Fibroblast of lung (primary cell): ENCODE data around the gene SLITRK3. TPM values are rescaled to one million over a fixed set of nuclear protein-coding genes. Genes with fewer than 3 reads are reported as not detected.

ENCODE experiments used
- DNase-seq, 2 donors: peaks; one replicate each; pipeline versions ENCODE4 v3.0.0 to v3.0.0-alpha.2; 2010; ENCODE audit warnings: low read depth in 2 of 2
- H2AFZ ChIP-seq: 2 replicates; pipeline ENCODE4 v1.5.1; 2012; ENCODE audit warnings: low read length, control low read depth, inconsistent platforms
- H3K27ac ChIP-seq: 2 replicates; pipeline ENCODE4 v1.5.1; 2011; ENCODE audit warnings: low read length, control low read depth; ENCODE audit not compliant: insufficient read depth
- H3K27me3 ChIP-seq: 2 replicates; pipeline ENCODE4 v1.5.1; 2011; ENCODE audit warnings: mild to moderate bottlenecking, low read length; ENCODE audit not compliant: control insufficient read depth, insufficient read depth
- H3K36me3 ChIP-seq: 2 replicates; pipeline ENCODE4 v1.5.1; 2011; ENCODE audit warnings: low read length; ENCODE audit not compliant: control insufficient read depth, insufficient read depth
- H3K4me1 ChIP-seq: 2 replicates; pipeline ENCODE4 v1.5.1; 2011; ENCODE audit warnings: low read length; ENCODE audit not compliant: control insufficient read depth, insufficient read depth; ENCODE audit errors: extremely low read depth
- H3K4me2 ChIP-seq: 2 replicates; pipeline ENCODE4 v1.5.1; 2011; ENCODE audit warnings: low read length, control low read depth; ENCODE audit not compliant: insufficient read depth; ENCODE audit errors: extremely low read depth
- H3K4me3 ChIP-seq, 4 experiments: fragments of 200-600 bp in 1 of 4; sonication (generic) in 1 of 4; replicated peaks in 1 of 4; 2 replicates each; pipeline ENCODE4 v1.5.1; 2011 to 2016; ENCODE audit warnings: low read length in 4 of 4, low read depth in 3 of 4, mild to moderate bottlenecking in 3 of 4, control low read depth in 2 of 4, inconsistent platforms in 1 of 4, mixed read lengths in 1 of 4; ENCODE audit not compliant: insufficient read depth in 1 of 4; ENCODE audit errors: control extremely low read depth in 1 of 4
- H3K79me2 ChIP-seq: 2 replicates; pipeline ENCODE4 v1.5.1; 2012; ENCODE audit warnings: mild to moderate bottlenecking, low read length, inconsistent platforms; ENCODE audit not compliant: control insufficient read depth, insufficient read depth
- H3K9ac ChIP-seq: 2 replicates; pipeline ENCODE4 v1.5.1; 2011; ENCODE audit warnings: mild to moderate bottlenecking, low read length, control low read depth; ENCODE audit not compliant: insufficient read depth
- H3K9me3 ChIP-seq: 2 replicates; pipeline ENCODE4 v1.5.1; 2012; ENCODE audit warnings: low read depth, low read length; ENCODE audit not compliant: control insufficient read depth, insufficient read depth
- H4K20me1 ChIP-seq: 2 replicates; pipeline ENCODE4 v1.5.1; 2011; ENCODE audit warnings: low read length; ENCODE audit not compliant: control insufficient read depth, insufficient read depth; ENCODE audit errors: extremely low read depth
- CTCF ChIP-seq, 2 donors: IDR thresholded peaks in 1 of 2; conservative IDR thresholded peaks in 1 of 2; 1 replicate in 1 of 2; 2 replicates in 1 of 2; pipeline ENCODE4 v1.5.1; 2011 to 2012; ENCODE audit warnings: low read length in 2 of 2, control low read depth in 1 of 2, inconsistent platforms in 1 of 2, low read depth in 1 of 2, mild to moderate bottlenecking in 1 of 2
- EZH2 ChIP-seq: IDR thresholded peaks from 2 replicates; pipeline ENCODE4 v1.5.1; 2012; ENCODE audit warnings: low read length, control low read depth, mild to moderate bottlenecking; ENCODE audit errors: missing control alignments
- polyA plus RNA-seq, 2 donors: library from polyadenylated mRNA; depleted of rRNA in 1 of 2; stranded (reverse) in 1 of 2; unstranded in 1 of 2; fragments of >200 nt; gene quantifications; 2 replicates each; pipeline ENCODE4 v1.2.1, GENCODE V29; 2011 to 2012; ENCODE audit warnings: missing spikeins in 1 of 2
- total RNA-seq: library from RNA; depleted of rRNA; stranded (reverse); fragments of >200 nt; gene quantifications from 2 replicates; pipeline ENCODE4 v1.2.1, GENCODE V29; 2014

SLITRK3 gene
- total and polyA plus RNA-seq, 2 donors (not counting 1 experiment from before 2014, with no cell fraction given) = under 0.01 TPM; not detected in 1

- no peak overlapping the region for H3K9ac ChIP-seq
- no peaks in the 10 kb centered on the region for H3K79me2 ChIP-seq
- H2AFZ ChIP-seq = no peak overlapping the region
- H3K9me3 ChIP-seq = no peaks in the 10 kb centered on the region
- H3K4me1 ChIP-seq = no peaks in the 10 kb centered on the region
- H3K4me3 ChIP-seq = no peak overlapping the region
- TF ChIP-seq EZH2 (no peak), CTCF (conservative IDR thresholded peaks at IDR 0.05 in 1 of 2, IDR thresholded peaks at IDR 0.05 in 1 of 2; ENCODE audit: low read depth in 1 of 2, low read length in 2 of 2) (no peak)
- no peaks in the 10 kb centered on the region for H4K20me1 ChIP-seq
- no peak overlapping the region for H3K4me2 ChIP-seq
- no peak for DNase-seq
- no peak overlapping the region for H3K27ac ChIP-seq
- H3K27me3 ChIP-seq = no peaks in the 10 kb centered on the region
- no peaks in the 10 kb centered on the region for H3K36me3 ChIP-seq
These were observed 15.5 kb upstream of the SLITRK3 start for GRCh38 chr3:165211721-165212120.

GRCh38 chr3:165210727-165211126, 14.5 kb upstream of the SLITRK3 start:
- no peak overlapping the region for H3K9ac ChIP-seq
- H4K20me1 ChIP-seq = no peaks in the 10 kb centered on the region
- H3K4me2 ChIP-seq = no peak overlapping the region
- H3K4me3 ChIP-seq = no peak overlapping the region
- H3K36me3 ChIP-seq = no peaks in the 10 kb centered on the region
- no peak overlapping the region for H2AFZ ChIP-seq
- no peak for TF ChIP-seq EZH2
- TF ChIP-seq CTCF (conservative IDR thresholded peaks at IDR 0.05 in 1 of 2, IDR thresholded peaks at IDR 0.05 in 1 of 2; ENCODE audit: low read depth in 1 of 2, low read length in 2 of 2) = no peak
- no peaks in the 10 kb centered on the region for H3K27me3 ChIP-seq
- H3K79me2 ChIP-seq = no peaks in the 10 kb centered on the region
- no peak for DNase-seq
- no peaks in the 10 kb centered on the region for H3K4me1 ChIP-seq
- H3K9me3 ChIP-seq = no peaks in the 10 kb centered on the region
- no peak overlapping the region for H3K27ac ChIP-seq

- no peaks in the 10 kb centered on the region for H3K9me3 ChIP-seq
These were observed 13.9 kb upstream of the SLITRK3 start for GRCh38 chr3:165210132-165210531.

More at GRCh38 chr3:165210132-165210531, 13.9 kb upstream of the SLITRK3 start:
- Histone ChIP-seq H3K79me2 (no peaks in the 10 kb centered on the region), H3K27me3 (no peaks in the 10 kb centered on the region), H3K4me2 (no peak overlapping the region), H4K20me1 (no peaks in the 10 kb centered on the region), H3K4me1 (no peaks in the 10 kb centered on the region), H3K9ac (no peak overlapping the region), H3K27ac (no peak overlapping the region), H3K36me3 (no peaks in the 10 kb centered on the region), H3K4me3 (no peak overlapping the region), H2AFZ (no peak overlapping the region)
- no peak for TF ChIP-seq EZH2
- TF ChIP-seq CTCF (conservative IDR thresholded peaks at IDR 0.05 in 1 of 2, IDR thresholded peaks at IDR 0.05 in 1 of 2; ENCODE audit: low read depth in 1 of 2, low read length in 2 of 2) = peak; percentile 10 to 41
- DNase-seq = no peak
